ENCODE results near the gene WDR37. TPM values are rescaled to one million over a fixed set of nuclear protein-coding genes. Genes with fewer than 3 reads are reported as not detected.
A peak's percentile ranks its signal among the peaks of the same experiment; 100 is the strongest.

WDR37 gene
- total and polyA plus RNA-seq, 9 of the 15 experiments (the other 6 are each of a cell fraction or from before 2014, with no cell fraction given): 2.3 to 11.6 (median 6.7) TPM

- FAIRE-seq: no peak
- intact Hi-C loops (cut with micrococcal nuclease): no loop called here
- peaks cover 21 to 31% of the 10 kb centered on the region in 2 experiments for H3K4me1 ChIP-seq (replicated peaks in 1 of 2; ENCODE audit: control insufficient read depth in 2 of 2, insufficient read depth in 2 of 2, low read length in 2 of 2)
- TF ChIP-seq ATF7 (IDR thresholded peaks at IDR 0.05) (no peak; the same call in 1 of the 2 replicates), BCOR (IDR thresholded peaks at IDR 0.05) (no peak), GABPB1 (CRISPR knock-in tag; IDR thresholded peaks at IDR 0.05) (peak; percentile 63; the same call in 1 of the 2 replicates), ZBTB26 (CRISPR knock-in tag; IDR thresholded peaks at IDR 0.05) (no peak), DMBX1 (CRISPR knock-in tag; IDR thresholded peaks at IDR 0.05; ENCODE audit: borderline replicate concordance) (no peak), HLTF (IDR thresholded peaks at IDR 0.05) (no peak), ARID3B (CRISPR knock-in tag; IDR thresholded peaks at IDR 0.05; ENCODE audit: borderline replicate concordance) (no peak), ZNF740 (CRISPR knock-in tag; IDR thresholded peaks at IDR 0.05) (no peak; the same call in 1 of the 2 replicates), ZNF740 (tag; IDR thresholded peaks at IDR 0.05) (peak in 1 of 2 experiments; percentile 79; a peak in 2 of 4 replicates), ELK1 (CRISPR knock-in tag; IDR thresholded peaks at IDR 0.05) (no peak), ZNF12 (CRISPR knock-in tag; IDR thresholded peaks at IDR 0.05) (no peak), NR2C2 (CRISPR knock-in tag; IDR thresholded peaks at IDR 0.05) (no peak), NR2C2 (tag; IDR thresholded peaks at IDR 0.05) (no peak; the same call in 1 of the 2 replicates), E2F5 (CRISPR knock-in tag; IDR thresholded peaks at IDR 0.05) (0 out of 2 replicates have a peak, but pooled peaks have one; percentile 31), SREBF2 (CRISPR knock-in tag; IDR thresholded peaks at IDR 0.05) (no peak), NUFIP1 (IDR thresholded peaks at IDR 0.05; ENCODE audit: partially characterized antibody) (no peak)
Measured at GRCh38 chr10:1049425-1049958, 6.7 kb upstream of the WDR37 start.

More at GRCh38 chr10:1049425-1049958, 6.7 kb upstream of the WDR37 start:
- Histone ChIP-seq H3K9me3 (replicated peaks; ENCODE audit: control insufficient read depth, insufficient read depth, low read depth, low read length) (no peaks in the 10 kb centered on the region), H3K4me2 (ENCODE audit: insufficient read depth, low read length) (peak overlapping the region; percentile 100), H4K20me1 (replicated peaks; ENCODE audit: control insufficient read depth, insufficient read depth, low read length) (peaks cover 33% of the 10 kb centered on the region), H3K9me1 (ENCODE audit: control insufficient read depth, insufficient read depth, low read length) (peaks cover 13% of the 10 kb centered on the region), H3K9ac (ENCODE audit: insufficient read depth in 1 of 2, low read depth in 2 of 2, low read length in 2 of 2) (peak overlapping the region; percentile 89 to 97), H3K27me3 (ENCODE audit: control insufficient read depth in 2 of 2, insufficient read depth in 2 of 2, low read length in 2 of 2) (no peaks in the 10 kb centered on the region), H2AFZ (ENCODE audit: low read depth, low read length) (peak overlapping the region; percentile 78), H3K79me2 (ENCODE audit: control insufficient read depth, insufficient read depth, low read length) (peaks cover 75% of the 10 kb centered on the region), H3K27ac (ENCODE audit: extremely low read depth, low read depth, low read length) (peak overlapping the region; percentile 93), H3K4me3 (peak overlapping the region; percentile 94), H3K36me3 (ENCODE audit: control insufficient read depth, insufficient read depth, low read length) (peaks cover 65% of the 10 kb centered on the region)
- in situ Hi-C loops (cut with MboI): no loop called here
- no peak for DNase-seq (ENCODE audit: extremely low read depth in 1 of 4, low spot score in 3 of 4)
- ChIA-PET CTCF (ENCODE audit: low intra/inter-chr PET ratio) (no interaction called here), POLR2A (interaction anchor here (0.7 to 3.5 kb wide), 10 partner anchors 8 to 129 kb away, joined by 3 to 25 read pairs (median 3); no protein-coding TSS in a partner anchor)
- BruUV-seq (replicated peaks): TSS peak; percentile 69
- under 1% methylated on average over 24 of the region's 34 CpGs for WGBS (ENCODE audit: insufficient coverage, low coverage, missing lambda C conversion rate)
- peak; percentile 1; the same call in 2 of the 3 replicates for ATAC-seq

Measured in K562 (cell line).